GM10248 (cell line): ENCODE measurements around the gene POLE.

Experiments
- CTCF ChIA-PET: fragments of 300-600 bp; sonication (Branson Sonifier 250); formaldehyde crosslinking; extraction: SDS; loops from one replicate; lab custom pipeline; 2021; ENCODE audit warnings: antibody characterized with exemption; lab: Yijun Ruan, JAX
- POLR2A ChIA-PET: fragments of 350-650 bp; sonication (Branson Sonifier 250); formaldehyde crosslinking; extraction: SDS; loops from one replicate; lab custom pipeline; 2020; ENCODE audit warnings: antibody characterized with exemption; lab: Yijun Ruan, JAX
- DNase-seq: peaks from one replicate; pipeline ENCODE4 v3.0.0; 2012; ENCODE audit errors: extremely low spot score
- CTCF ChIP-seq: IDR thresholded peaks from 2 replicates; pipeline ENCODE4 v1.5.1; 2012; ENCODE audit warnings: mild to moderate bottlenecking, low read depth; ENCODE audit errors: extremely low read depth, missing control alignments, control extremely low read depth

Gene POLE

GRCh38 chr12:132664206-132665148 is 22.7 kb downstream of the POLE start:
- no peak for DNase-seq
- ChIA-PET CTCF (no interaction called here), POLR2A (no interaction called here)
- no peak for TF ChIP-seq CTCF

- DNase-seq, result no peak
- ChIA-PET POLR2A (no interaction called here), CTCF (no interaction called here)
- TF ChIP-seq CTCF, result no peak
Observed at GRCh38 chr12:132662901-132663755, 24.0 kb downstream of the POLE start.

DNA sequence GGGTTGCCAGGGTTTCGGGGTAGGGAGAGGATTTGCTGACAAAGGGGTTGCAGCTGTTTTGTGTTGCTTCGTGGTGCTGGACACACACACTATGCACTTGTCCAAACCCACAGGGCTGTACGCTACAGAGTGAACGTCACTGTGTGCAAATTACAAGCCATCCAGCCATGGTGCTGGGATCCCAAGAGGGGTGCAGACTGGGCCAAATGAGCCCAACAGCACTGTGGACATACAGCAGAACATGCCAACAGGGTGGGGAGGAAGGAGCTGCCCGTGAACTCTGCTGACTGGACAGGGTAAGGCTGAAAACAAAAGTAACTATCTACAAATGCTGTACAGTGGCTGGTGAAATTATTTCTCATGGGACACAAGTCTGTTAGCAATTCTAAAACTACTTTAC is 25.2 kb downstream of the POLE start:
- CTCF ChIA-PET, result interaction anchor here (1.3 kb wide), 1 partner anchor 22 kb away, joined by 4 read pairs; no protein-coding TSS in a partner anchor
- POLR2A ChIA-PET, result no interaction called here
- no peak for DNase-seq
- no peak for TF ChIP-seq CTCF

GRCh38 chr12:132660996-132661395 is 26.1 kb downstream of the POLE start:
- ChIA-PET CTCF (interaction anchor here (1.2 to 1.3 kb wide), 2 partner anchors 21 to 22 kb away, joined by 4 to 5 read pairs; no protein-coding TSS in a partner anchor), POLR2A (no interaction called here)
- no peak for DNase-seq
- no peak for TF ChIP-seq CTCF

DNA sequence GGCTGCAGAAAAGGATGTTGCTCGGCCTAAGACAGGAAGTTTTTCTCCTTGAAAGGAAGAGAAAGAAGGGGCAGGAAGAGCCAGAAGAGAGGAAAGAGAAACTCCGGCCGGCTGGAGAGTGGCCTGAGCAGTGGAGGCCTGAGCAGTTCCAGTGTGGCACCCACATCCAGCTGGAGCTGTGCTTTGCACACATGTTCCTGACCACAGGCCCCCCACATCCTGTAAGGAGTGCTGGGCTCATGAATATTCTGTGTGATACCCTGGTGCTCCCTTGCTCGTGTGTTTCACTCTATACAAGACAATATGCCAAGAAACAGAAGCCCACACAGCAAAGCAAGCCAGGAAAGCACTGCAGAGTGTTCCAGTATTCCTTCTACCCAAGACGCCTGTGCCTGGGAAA is 27.1 kb downstream of the POLE start:
- ChIA-PET POLR2A (no interaction called here), CTCF (interaction anchor here (0.6 to 1.4 kb wide), 2 partner anchors 22 to 136 kb away, joined by 3 to 4 read pairs; no protein-coding TSS in a partner anchor)
- DNase-seq, result no peak
- TF ChIP-seq CTCF, result no peak

- POLR2A ChIA-PET, result no interaction called here
- CTCF ChIA-PET, result interaction anchor here (1.4 kb wide), 1 partner anchor 21 kb away, joined by 4 read pairs; no protein-coding TSS in a partner anchor
- TF ChIP-seq CTCF, result no peak
- DNase-seq, result no peak
Observed at GRCh38 chr12:132659146-132659545, 28.0 kb downstream of the POLE start.
